ENCODE results near the gene PARD3.
A peak's percentile ranks its signal among the peaks of the same experiment; 100 is the strongest.

The PARD3 gene

GRCh38 chr10:34133406-34133805, 681.7 kb downstream of the PARD3 start:
- in situ Hi-C loops (cut with HindIII; ENCODE audit: low sequenced_read_pairs), result no loop called here
- no peak overlapping the region for H3K4me3 ChIP-seq (ENCODE audit: low read depth, low read length)
- TF ChIP-seq CTCF (IDR thresholded peaks at IDR 0.05; ENCODE audit: low read depth, low read length), result no peak
- DNase-seq (ENCODE audit: low read depth, low spot score), result no peak

- in situ Hi-C loops (cut with HindIII; ENCODE audit: low sequenced_read_pairs), result no loop called here
- no peak for DNase-seq (ENCODE audit: low read depth, low spot score)
- TF ChIP-seq CTCF (IDR thresholded peaks at IDR 0.05; ENCODE audit: low read depth, low read length), result no peak
- no peak overlapping the region for H3K4me3 ChIP-seq (ENCODE audit: low read depth, low read length)
Measured at GRCh38 chr10:34131152-34131551, 683.9 kb downstream of the PARD3 start.

- DNase-seq (ENCODE audit: low read depth, low spot score), result no peak
- in situ Hi-C loops (cut with HindIII; ENCODE audit: low sequenced_read_pairs), result no loop called here
- no peak for TF ChIP-seq CTCF (IDR thresholded peaks at IDR 0.05; ENCODE audit: low read depth, low read length)
- no peak overlapping the region for H3K4me3 ChIP-seq (ENCODE audit: low read depth, low read length)
Measured at GRCh38 chr10:34127676-34128075, 687.4 kb downstream of the PARD3 start.

- in situ Hi-C loops (cut with HindIII; ENCODE audit: low sequenced_read_pairs), result no loop called here
- DNase-seq (ENCODE audit: low read depth, low spot score), result no peak
- no peak overlapping the region for H3K4me3 ChIP-seq (ENCODE audit: low read depth, low read length)
- no peak for TF ChIP-seq CTCF (IDR thresholded peaks at IDR 0.05; ENCODE audit: low read depth, low read length)
Measured at GRCh38 chr10:34126371-34127151, 688.5 kb downstream of the PARD3 start.

GRCh38 chr10:34125702-34126101, 689.4 kb downstream of the PARD3 start:
- in situ Hi-C loops (cut with HindIII; ENCODE audit: low sequenced_read_pairs), result no loop called here
- no peak for DNase-seq (ENCODE audit: low read depth, low spot score)
- no peak for TF ChIP-seq CTCF (IDR thresholded peaks at IDR 0.05; ENCODE audit: low read depth, low read length)
- H3K4me3 ChIP-seq (ENCODE audit: low read depth, low read length), result no peak overlapping the region

GRCh38 chr10:34124522-34125035, 690.5 kb downstream of the PARD3 start:
- TF ChIP-seq CTCF (IDR thresholded peaks at IDR 0.05; ENCODE audit: low read depth, low read length), result no peak
- no peak overlapping the region for H3K4me3 ChIP-seq (ENCODE audit: low read depth, low read length)
- DNase-seq (ENCODE audit: low read depth, low spot score), result peak; percentile 70
- in situ Hi-C loops (cut with HindIII; ENCODE audit: low sequenced_read_pairs), result no loop called here
